NCI-H2107 treated with DMSO at 0.1 percent for 48 hours (cell line): ENCODE results near the gene UPF1.

Source experiments
- DNase-seq: peaks from one replicate; lab custom pipeline; 2025; ENCODE audit not compliant: unreplicated experiment; lab: John Stamatoyannopoulos, UW

UPF1 gene

DNA sequence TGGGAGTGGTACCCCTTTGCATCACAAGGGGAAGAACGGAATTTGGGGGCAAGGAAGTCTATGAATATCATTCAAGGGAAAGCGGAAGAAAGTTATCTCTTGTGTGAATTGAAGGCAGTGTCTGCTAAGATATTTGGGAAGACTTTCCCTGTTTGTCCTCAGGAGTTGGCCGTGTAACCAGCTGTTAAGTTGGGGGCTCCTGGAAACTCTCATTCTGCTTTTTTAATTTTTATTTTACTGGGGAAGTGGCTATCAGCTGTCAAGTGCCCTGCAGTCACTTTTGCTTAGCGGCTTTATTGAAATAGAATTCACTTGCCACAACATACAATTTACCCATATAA lies 2.9 kb downstream of the UPF1 start:
- DNase-seq = no peak

DNA sequence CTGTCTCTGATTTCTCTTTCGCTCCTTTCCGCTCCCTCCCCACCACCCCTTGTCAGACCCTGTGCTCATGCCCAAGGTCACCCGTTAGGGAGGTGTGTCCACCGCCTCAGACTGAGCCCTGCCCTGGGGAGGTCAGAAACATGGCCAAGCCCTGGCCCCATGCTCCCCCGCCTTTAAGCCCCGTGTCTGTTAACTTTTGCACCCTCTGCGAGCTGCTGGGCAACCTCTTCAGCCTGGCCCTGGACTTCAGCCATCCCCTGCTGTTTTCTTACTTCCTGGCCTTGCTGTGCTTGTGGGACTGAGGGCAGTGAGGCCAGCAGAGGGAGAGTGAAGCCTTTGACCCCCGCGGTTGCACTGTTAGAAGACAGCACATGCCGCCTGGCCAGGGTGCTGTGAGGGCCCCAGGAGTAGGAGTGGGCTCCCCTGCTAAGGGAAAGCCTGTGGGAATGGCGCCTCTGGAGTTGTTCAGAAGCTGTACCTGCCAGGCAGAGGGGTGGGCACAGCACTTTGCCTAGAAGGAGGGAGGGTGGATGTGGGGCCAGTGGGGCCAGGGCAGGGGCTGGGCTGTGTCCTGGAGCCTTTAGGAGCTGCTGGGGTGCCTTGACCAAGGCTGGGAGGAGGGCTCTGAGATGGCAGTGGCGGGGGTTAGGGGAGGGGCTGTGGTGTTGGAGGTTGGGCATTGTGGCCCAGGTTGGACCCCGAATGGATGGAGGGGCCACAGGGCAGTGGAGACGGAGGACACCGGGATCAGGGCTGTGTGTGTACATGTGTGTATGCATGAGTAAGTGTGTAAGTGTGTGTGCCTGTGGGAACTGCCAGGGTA lies 7.9 kb downstream of the UPF1 start:
- DNase-seq = no peak

DNA sequence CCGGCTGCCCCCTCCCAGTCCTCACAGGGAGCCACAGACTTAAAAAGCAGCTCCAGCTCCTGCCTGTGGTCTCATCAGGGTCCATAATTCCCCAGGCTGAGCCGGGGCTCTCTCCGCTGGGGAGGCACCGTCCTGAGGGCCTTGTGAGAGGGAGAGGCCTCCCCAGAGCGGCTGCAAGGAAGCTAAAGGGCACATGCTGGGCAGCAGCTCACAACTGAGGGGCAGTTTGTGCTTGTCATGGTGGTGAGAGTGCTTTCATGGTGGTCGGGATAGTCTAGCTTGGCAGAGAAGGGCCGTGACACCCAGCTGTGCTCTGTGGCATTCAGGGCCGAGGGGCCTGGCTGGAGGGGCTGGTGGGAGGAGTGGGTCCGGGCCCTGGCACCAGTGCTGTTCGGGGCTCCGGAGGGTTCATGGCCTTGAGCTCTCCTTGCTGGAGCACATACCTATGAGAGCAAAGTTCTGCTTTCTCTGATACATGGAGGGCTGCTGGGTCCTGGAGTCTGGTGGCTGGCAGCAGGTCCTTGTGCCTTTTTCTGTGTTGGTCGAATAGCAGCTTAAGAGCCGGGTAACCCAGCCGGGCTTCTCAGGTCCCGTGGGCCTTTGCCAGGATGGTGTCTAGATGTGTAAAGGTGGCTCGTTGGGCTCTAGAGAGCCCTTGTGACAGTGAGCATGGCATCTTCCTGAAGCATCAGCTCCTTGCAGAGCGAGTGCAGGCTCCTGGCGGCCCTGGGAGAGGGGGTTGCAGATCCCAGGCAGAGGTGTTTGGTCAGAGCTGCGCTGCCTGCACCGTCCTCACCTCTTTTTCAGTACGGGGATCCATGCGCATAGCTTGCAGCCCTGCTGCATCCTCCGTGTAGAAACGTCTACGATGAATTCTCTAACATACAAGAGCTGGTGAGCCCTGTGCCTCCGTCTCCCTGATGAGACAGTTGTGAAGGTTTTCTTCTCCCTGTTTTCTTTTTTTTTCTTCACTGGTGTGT lies 8.8 kb downstream of the UPF1 start:
- no peak for DNase-seq

DNA sequence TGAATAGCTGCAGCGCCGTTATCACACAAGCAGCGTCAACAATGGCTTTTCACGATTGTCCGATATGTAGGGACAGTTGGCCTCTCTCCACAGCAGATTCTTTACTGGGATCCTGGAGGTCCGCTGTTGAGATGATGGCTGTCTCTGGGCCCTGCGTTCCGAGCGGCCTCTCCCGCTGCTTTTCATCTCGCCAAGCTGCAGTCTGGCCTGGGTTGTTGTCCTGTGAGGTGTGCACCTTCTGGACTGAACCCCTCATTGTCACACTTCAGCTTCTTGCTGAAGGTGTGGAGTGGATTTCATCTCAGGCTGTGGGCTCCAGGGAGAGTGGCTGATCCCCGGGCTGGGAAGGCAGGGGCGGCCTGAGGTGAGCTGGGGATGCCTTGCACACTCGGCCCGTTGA lies 9.6 kb downstream of the UPF1 start:
- DNase-seq = no peak

DNA sequence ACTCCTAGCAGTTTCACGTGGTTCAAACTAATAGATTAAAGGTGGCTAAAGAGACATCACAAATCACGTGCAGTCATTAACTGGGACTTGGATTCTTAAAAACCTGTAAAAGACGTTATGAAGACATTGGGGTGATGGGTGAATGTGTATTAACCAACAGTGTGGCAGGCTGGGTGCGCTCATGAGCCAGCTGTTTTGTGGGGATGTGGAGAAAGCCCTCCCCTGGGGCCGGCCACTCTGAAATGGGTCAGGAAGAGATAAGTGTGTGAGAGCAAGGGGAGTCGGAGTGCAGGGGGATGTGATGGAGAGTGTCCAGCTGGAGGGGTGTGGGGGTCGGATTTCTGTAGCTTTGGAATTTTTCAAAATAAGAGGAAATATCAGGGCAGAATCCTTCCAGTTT lies 10.4 kb downstream of the UPF1 start:
- no peak for DNase-seq

DNA sequence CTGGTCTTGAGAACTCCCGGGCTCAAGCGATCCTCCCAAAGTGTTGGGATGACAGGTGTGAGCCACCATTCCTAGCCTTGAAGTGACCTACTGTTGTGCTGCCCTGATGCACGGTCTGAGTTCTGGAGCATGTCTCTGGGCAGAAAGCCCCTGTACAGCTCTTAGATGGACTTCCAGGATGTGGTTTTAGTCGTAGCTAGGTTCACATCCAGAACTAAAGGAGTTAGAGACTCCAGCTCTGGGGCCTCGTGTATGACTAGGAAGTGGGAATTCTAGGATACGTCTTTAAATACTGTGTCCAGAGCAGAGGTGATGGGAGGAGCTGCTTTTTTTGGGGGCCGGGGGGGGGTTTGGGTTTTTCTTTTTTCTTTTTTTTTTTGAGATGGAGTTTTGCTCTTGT lies 12.2 kb downstream of the UPF1 start:
- no peak for DNase-seq

DNA sequence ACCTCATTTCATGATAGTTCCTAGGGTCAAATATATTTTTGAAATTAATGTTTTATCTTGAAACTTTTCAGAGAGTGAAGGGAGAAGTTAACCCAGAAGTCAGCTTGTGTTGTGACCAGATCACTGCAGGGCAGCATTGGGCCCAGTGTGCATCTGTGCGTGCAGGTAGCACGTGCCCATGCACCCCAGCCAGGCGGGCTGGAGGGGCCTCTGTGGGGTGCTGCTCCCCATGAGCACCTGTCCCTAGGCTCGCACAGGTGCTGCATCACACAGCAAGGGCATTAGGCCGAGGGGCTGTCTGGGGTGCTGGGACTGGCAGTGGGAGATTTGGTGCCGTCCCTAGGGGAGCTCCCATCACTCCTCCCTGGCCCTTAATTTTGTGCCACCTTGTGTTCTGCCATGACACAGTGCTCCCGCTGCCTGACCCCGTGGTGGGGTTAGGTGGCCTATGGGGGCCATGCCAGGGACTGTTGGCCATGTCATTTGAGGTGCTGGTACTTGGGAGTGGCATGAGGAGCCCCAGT lies 13.1 kb downstream of the UPF1 start:
- no peak for DNase-seq

DNA sequence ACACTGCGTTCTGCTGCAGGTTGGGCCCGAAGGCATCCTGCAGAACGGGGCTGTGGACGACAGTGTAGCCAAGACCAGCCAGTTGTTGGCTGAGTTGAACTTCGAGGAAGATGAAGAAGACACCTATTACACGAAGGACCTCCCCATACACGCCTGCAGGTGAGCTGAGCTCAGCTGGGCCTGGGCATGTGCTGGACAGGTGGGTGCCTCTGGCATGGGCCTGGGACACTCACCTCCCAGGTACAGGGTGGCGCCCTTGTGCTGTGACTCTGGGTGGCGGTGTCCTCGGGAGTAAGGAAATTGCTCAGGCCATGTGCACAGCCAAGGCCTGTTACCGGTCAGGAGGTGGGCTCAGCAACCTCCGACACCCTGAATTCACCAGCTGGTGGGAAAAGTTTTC lies 14.2 kb downstream of the UPF1 start:
- DNase-seq = no peak

DNA sequence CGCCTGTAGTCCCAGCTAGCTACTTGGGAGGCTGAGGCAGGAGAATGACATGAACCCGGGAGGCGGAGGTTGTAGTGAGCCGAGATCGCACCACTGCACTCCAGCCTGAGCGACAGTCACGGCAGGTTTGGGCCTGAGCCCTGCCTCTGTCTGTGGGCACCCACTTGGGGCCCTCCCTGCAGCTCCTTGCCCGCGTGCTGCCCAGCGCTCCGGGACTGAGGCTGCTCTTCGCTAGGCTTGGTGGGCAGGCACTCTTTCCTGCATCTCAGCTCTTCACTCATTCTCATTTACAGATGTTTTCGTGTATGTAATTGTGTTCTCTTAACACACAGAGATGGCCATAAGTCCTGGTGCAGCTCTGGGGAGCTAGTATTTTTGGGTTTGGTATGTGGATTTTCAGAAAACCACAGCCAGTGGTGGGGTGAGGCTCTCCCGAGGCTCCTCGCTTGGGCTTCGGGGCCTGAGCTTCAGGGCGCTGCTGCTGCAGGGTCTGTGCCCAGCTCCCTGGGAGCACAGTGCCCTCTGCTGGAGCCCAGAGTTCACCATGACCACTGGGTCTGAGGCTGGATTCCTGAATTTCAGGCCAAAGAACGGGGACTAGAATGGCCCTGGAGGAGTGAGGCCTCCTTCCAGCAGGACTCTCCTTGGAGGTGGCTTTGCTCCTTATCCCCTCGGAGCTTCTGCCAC lies 15.2 kb downstream of the UPF1 start:
- no peak for DNase-seq

DNA sequence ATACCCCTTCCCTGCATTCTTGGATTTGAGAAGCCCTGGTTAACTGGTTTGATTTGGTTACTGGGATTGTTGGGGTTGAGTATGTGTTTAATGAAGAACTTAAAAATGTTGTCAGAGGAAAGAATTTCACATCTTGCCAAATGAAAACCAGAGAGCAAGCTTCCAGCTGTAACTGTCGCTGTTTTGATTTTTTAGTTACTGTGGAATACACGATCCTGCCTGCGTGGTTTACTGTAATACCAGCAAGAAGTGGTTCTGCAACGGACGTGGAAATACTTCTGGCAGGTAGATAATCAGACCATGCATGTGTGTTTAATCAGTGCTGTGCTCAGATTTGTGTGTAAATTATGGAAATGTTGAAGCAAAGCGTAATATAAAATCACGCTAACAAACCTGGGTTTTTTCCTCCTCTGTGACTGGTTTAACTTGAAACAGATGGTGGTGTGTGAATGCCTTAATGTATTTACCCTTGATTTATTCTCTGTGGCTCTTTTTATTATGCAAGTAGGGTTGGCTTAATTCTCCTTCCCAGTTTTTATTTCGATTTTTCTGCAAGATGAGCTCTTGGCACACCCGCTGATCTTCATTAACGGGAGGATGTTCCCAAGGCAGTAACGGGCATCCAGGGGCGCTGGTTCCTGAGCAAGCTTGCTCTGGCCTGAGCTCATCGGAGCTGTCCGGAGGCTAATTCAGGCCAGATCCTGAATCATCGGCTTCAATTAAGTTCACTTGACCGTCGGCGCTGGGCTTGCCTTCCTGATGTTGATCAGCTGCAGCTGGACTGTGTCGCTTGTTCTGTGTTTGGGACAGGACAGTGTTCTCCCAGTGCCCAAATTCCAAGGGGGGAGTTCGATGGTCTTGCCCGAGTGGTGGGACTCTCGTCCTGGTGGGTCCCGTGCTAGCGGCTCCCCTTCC lies 16.0 kb downstream of the UPF1 start:
- no peak for DNase-seq

DNA sequence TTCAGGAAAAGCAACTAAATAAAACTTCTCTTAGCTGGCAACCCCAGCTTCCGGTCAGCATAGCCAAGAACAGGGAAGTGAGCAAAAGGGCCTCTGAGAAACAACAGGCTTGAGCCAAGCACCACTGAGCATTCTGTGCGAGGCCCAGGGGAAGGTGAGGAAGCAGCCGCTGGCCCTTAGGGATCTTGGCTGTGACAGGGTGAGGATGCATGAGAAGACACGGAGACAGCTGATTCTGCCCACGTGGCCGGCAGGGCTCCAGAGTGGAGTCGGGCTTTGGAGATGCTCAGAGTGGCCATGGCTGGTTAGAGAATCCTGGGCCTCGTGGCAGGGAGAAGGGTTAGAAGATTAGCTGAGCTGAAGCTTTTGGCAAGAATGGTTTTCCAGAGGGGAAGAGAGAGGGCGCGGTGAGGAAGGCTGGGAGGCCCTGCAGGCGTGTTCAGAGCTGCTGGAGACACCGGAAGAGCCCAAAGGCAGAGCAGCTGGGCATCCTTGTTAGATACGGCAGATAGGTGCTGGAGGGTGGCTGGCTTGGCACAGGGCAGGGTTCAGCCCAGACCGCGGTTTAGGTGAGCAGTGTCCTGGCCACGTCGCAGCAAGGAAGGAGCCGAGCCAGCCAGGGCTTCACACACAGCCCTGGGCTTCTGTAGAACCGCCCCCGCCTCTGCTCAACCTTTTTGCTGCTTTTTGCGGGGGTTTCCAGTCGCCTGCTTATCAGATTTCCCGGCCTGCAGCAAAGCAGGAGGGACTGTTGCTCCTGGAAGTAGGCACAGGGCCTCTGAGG lies 17.3 kb downstream of the UPF1 start:
- DNase-seq = no peak

DNA sequence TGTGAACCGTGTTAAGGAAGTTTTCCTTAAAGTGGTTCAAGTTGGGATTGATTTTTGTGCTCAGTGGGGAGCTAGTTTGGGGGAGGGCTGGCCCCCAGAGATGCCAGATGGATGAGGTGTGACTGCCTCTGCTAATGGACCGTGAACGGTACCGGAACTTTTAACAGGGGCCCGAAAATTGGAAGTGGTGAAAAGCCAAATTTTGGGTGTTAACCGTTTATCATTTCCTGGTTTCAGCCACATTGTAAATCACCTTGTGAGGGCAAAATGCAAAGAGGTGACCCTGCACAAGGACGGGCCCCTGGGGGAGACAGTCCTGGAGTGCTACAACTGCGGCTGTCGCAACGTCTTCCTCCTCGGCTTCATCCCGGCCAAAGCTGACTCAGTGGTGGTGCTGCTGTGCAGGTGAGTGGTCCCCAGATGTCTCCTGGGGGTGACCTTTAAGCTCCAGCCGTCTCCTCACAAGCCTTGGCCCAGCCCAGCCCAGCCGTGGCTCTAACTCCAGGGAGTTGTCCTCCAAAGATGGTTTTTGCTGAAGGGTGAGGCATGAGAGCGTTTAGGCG lies 18.2 kb downstream of the UPF1 start:
- DNase-seq = no peak

DNA sequence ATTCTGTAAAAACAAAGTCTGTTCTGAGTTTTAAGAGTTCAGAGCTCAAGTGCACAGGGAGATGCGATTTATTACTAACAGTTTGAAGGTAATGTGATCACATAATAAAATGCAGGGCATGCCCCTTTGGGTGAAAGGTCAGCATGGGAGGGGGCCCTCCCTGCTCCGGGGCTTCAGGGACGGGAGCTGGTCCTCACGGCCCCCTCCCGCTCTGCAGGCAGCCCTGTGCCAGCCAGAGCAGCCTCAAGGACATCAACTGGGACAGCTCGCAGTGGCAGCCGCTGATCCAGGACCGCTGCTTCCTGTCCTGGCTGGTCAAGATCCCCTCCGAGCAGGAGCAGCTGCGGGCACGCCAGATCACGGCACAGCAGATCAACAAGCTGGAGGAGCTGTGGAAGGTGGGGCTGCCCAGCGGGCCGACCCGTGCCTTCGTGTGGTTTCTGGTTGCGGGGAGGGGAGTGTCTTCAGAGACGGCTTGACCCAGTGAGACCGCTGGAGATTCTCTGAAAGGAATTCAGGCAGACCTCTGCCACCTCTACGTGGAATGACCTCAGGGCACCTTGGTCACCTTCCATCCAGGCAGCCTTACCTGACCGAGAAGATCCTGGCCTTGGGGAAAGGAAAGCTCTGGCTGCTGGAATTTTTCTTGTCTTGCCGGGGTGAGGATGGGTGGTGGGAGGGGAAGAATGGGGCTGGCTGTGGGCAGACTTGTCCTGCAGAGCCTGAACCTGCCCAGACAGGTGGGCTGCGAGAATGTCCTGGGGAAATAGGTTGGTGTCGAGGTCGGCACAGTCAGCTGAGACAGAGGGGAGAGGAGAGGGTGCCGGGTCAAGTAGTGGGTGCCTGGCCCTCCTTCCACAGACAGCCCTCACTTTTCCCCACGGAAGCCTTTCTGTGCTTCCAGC lies 19.0 kb downstream of the UPF1 start:
- no peak for DNase-seq

DNA sequence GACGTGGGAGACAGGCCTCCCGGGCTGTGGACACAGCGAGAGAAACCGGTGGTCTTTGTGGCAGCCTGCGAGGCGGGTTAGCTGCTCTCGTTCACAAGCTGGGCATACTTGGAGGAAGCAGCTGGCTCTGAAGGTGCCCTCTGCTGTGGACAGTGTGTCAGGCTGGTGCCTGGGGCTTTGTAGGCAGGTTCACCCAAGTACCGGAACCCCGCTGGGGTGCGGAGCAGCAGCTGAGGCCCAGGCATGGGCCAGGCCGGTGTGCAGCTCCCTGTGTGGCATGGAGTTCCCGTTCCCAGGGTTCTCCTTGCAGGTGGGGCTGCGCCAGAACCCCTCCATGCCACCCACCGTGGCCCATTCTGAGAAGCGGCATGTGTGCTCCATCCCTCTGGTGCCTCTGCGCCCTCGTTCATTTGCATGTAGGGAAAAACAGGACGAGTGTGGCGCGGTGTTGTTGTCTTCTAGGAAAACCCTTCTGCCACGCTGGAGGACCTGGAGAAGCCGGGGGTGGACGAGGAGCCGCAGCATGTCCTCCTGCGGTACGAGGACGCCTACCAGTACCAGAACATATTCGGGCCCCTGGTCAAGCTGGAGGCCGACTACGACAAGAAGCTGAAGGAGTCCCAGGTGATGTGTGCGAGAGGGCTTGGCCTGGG lies 20.0 kb downstream of the UPF1 start:
- DNase-seq = no peak

DNA sequence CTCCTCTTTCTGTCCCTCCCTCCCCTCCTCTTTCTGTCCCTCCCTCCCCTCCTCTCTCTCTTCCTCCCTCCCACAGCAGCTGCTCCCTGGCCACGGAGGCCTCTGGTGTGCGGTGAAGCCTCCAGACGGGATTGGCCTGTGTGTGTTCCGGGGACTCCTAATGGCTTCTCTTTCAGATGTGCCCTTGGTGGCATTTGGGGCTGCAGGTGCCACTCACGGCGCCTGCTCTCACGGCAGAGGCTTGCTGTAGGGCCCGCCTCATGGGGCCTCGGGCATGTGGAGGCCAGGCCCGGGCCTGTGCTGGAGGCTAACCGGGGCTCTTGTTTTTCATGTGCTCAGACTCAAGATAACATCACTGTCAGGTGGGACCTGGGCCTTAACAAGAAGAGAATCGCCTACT lies 20.9 kb downstream of the UPF1 start:
- no peak for DNase-seq

DNA sequence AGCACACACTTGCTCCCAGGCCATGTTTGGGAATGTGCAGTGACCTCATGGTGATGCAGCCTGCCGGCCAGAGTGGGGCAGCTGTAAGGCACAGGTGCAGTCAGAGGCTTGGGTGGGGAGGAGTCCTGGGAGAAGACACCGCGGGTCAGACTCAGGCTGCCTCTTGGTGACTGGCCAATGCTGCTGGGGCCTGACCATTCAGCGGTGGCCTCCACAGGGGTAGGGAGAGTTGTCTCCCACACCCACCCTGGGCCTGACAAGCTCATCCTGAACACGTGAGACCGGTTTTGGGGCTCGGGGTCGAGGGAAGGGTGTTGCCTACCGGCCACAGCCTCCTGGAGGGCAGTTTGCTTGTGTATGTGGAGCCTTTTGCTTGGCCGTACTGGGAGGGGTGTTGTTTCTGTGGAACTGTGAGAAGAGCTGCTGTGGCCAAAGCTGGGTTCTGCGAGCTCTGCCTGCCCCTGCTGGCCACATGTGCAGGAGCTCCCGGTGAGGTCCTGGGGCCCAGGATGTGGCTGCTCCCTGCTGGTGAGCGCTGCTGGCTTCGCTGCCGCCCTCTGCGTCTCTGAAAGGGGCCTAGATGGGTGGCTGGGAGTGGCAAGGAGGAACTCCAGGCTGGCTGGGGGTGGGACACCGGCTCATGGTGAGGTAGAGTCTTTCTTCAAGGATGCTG lies 22.1 kb downstream of the UPF1 start:
- DNase-seq = no peak

DNA sequence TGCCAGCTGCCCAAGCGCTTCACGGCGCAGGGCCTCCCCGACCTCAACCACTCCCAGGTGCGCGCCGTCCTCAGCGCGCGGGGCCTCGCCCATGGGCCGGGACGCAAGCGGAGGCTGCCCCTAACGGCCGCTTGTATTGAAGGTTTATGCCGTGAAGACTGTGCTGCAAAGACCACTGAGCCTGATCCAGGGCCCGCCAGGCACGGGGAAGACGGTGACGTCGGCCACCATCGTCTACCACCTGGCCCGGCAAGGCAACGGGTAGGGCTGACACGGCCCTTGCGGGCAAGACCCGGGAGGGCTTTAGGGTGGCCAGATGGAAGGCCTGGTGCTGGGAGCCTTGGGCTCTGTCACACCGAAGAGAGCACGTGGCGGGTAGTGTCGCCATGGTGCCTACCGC lies 23.2 kb downstream of the UPF1 start:
- DNase-seq = no peak
